IMR-90 (cell line): ENCODE measurements around the gene MAN2B1.

Experiments
- CHD1 ChIP-seq: IDR thresholded peaks from 2 replicates; pipeline ENCODE4 v1.6.1; 2012; ENCODE audit warnings: low read depth, low read length, improper control_type of control experiment
- CTCF ChIP-seq: conservative IDR thresholded peaks from 2 replicates; pipeline ENCODE4 v1.5.1; 2012; ENCODE audit warnings: mild to moderate bottlenecking, low read depth, low read length, improper control_type of control experiment
- FOS ChIP-seq: fragments of 150-350 bp; IDR thresholded peaks from 2 replicates; pipeline ENCODE4 v1.6.1; 2016; ENCODE audit warnings: low read depth, low read length
- MAFK ChIP-seq: IDR thresholded peaks from 2 replicates; pipeline ENCODE4 v1.6.1; 2012; ENCODE audit warnings: low read depth, low read length, improper control_type of control experiment
- POLR2A ChIP-seq: IDR thresholded peaks from 2 replicates; pipeline ENCODE4 v1.6.1; 2012; ENCODE audit warnings: mild to moderate bottlenecking, low read depth, low read length
- RAD21 ChIP-seq: IDR thresholded peaks from 2 replicates; pipeline ENCODE4 v1.6.1; 2012; ENCODE audit warnings: low read length, improper control_type of control experiment

- no peak for TF ChIP-seq MAFK
- no peak for TF ChIP-seq CTCF
- TF ChIP-seq RAD21 = no peak
- no peak for TF ChIP-seq FOS
- no peak for TF ChIP-seq POLR2A
- no peak for TF ChIP-seq CHD1
Measured at GRCh38 chr19:12706332-12706718, 39.8 kb upstream of the MAN2B1 start.
